Measurements from ENCODE around the gene ZIC4. TPM values are rescaled to one million over a fixed set of nuclear protein-coding genes. Genes with fewer than 3 reads are reported as not detected.

Gene ZIC4
- total RNA-seq, 2 donors from 2014 or later: not detected

GRCh38 chr3:147428326-147428725 is 22.0 kb upstream of the ZIC4 start:
- WGBS: 67% methylated on average over 1 of the region's 1 CpG
- Histone ChIP-seq H3K27ac (no peak overlapping the region), H3K4me3 (no peak overlapping the region), H3K4me1 (replicated peaks) (no peaks in the 10 kb centered on the region), H3K27me3 (replicated peaks; ENCODE audit: insufficient read depth) (peaks cover 10% of the 10 kb centered on the region), H3K36me3 (no peaks in the 10 kb centered on the region), H3K9me3 (no peaks in the 10 kb centered on the region)
- TF ChIP-seq POLR2A (IDR thresholded peaks at IDR 0.05) (no peak), POLR2AphosphoS5 (IDR thresholded peaks at IDR 0.05) (no peak), CTCF (IDR thresholded peaks at IDR 0.05) (no peak)
- DNase-seq (ENCODE audit: low spot score): no peak
- intact Hi-C loops (cut with DNase I): no loop called here

GRCh38 chr3:147427746-147428145 is 21.4 kb upstream of the ZIC4 start:
- H3K36me3 ChIP-seq: no peaks in the 10 kb centered on the region
- H3K27ac ChIP-seq: no peak overlapping the region
- no peaks in the 10 kb centered on the region for H3K4me1 ChIP-seq (replicated peaks)
- H3K27me3 ChIP-seq (replicated peaks; ENCODE audit: insufficient read depth): peaks cover 14% of the 10 kb centered on the region
- intact Hi-C loops (cut with DNase I): no loop called here
- no peaks in the 10 kb centered on the region for H3K9me3 ChIP-seq
- no peak for DNase-seq (ENCODE audit: low spot score)
- H3K4me3 ChIP-seq: no peak overlapping the region
- WGBS: 63% methylated on average over 3 of the region's 3 CpGs
- TF ChIP-seq POLR2AphosphoS5 (IDR thresholded peaks at IDR 0.05) (no peak), POLR2A (IDR thresholded peaks at IDR 0.05) (no peak), CTCF (IDR thresholded peaks at IDR 0.05) (no peak)

GRCh38 chr3:147426931-147427330 is 20.6 kb upstream of the ZIC4 start:
- Histone ChIP-seq H3K27me3 (replicated peaks; ENCODE audit: insufficient read depth) (peaks cover 18% of the 10 kb centered on the region), H3K9me3 (no peaks in the 10 kb centered on the region), H3K4me3 (no peak overlapping the region), H3K4me1 (replicated peaks) (no peaks in the 10 kb centered on the region), H3K27ac (no peak overlapping the region), H3K36me3 (no peaks in the 10 kb centered on the region)
- no peak for DNase-seq (ENCODE audit: low spot score)
- WGBS: 90% methylated on average over 2 of the region's 2 CpGs
- intact Hi-C loops (cut with DNase I): no loop called here
- TF ChIP-seq POLR2A (IDR thresholded peaks at IDR 0.05) (no peak), POLR2AphosphoS5 (IDR thresholded peaks at IDR 0.05) (no peak), CTCF (IDR thresholded peaks at IDR 0.05) (no peak)

- no peak overlapping the region for H3K4me3 ChIP-seq
- H3K36me3 ChIP-seq: no peaks in the 10 kb centered on the region
- WGBS: 20% methylated on average over 1 of the region's 1 CpG
- intact Hi-C loops (cut with DNase I): no loop called here
- H3K4me1 ChIP-seq (replicated peaks): no peaks in the 10 kb centered on the region
- H3K27me3 ChIP-seq (replicated peaks; ENCODE audit: insufficient read depth): peaks cover 32% of the 10 kb centered on the region
- no peaks in the 10 kb centered on the region for H3K9me3 ChIP-seq
- no peak overlapping the region for H3K27ac ChIP-seq
- TF ChIP-seq POLR2A (IDR thresholded peaks at IDR 0.05) (no peak), CTCF (IDR thresholded peaks at IDR 0.05) (no peak), POLR2AphosphoS5 (IDR thresholded peaks at IDR 0.05) (no peak)
- no peak for DNase-seq (ENCODE audit: low spot score)
Measured at GRCh38 chr3:147425388-147425850, 19.1 kb upstream of the ZIC4 start.

- 11% methylated on average over 14 of the region's 14 CpGs for WGBS
- Histone ChIP-seq H3K27me3 (replicated peaks; ENCODE audit: insufficient read depth) (peaks cover 36% of the 10 kb centered on the region), H3K36me3 (no peaks in the 10 kb centered on the region), H3K27ac (no peak overlapping the region), H3K9me3 (no peaks in the 10 kb centered on the region), H3K4me3 (no peak overlapping the region), H3K4me1 (replicated peaks) (no peaks in the 10 kb centered on the region)
- intact Hi-C loops (cut with DNase I): no loop called here
- no peak for DNase-seq (ENCODE audit: low spot score)
- TF ChIP-seq CTCF (IDR thresholded peaks at IDR 0.05) (no peak), POLR2AphosphoS5 (IDR thresholded peaks at IDR 0.05) (no peak), POLR2A (IDR thresholded peaks at IDR 0.05) (no peak)
Measured at GRCh38 chr3:147424581-147425387, 18.4 kb upstream of the ZIC4 start.

Data from prostate gland (tissue), 2 donors.